Neural cell (in vitro differentiated cells): ENCODE measurements around the gene CADM1. TPM values are rescaled to one million over a fixed set of nuclear protein-coding genes. Genes with fewer than 3 reads are reported as not detected.

ENCODE experiments used
- H2AFZ ChIP-seq: fragments of 200-600, 300-800 bp; sonication (generic), shearing (Covaris generic); 2 replicates; pipeline ENCODE4 v1.6.0; 2014; ENCODE audit warnings: low read depth, mild to moderate bottlenecking, antibody characterized with exemption, low read length, moderate library complexity
- H3F3A ChIP-seq: fragments of 200-600 bp; shearing (Covaris generic); 2 replicates; pipeline ENCODE4 v1.6.1; 2016; ENCODE audit warnings: mild to moderate bottlenecking, moderate library complexity, mixed read lengths, antibody characterized with exemption, low read length; ENCODE audit not compliant: insufficient read depth, poor library complexity, severe bottlenecking
- H3K27ac ChIP-seq: fragments of 200-600, 300-800 bp; sonication (generic), shearing (Covaris generic); 2 replicates; pipeline ENCODE4 v1.5.1; 2014; ENCODE audit warnings: mild to moderate bottlenecking, low read length, moderate library complexity
- H3K27me3 ChIP-seq: fragments of 300-800, 200-600 bp; sonication (generic), shearing (Covaris generic); 2 replicates; pipeline ENCODE4 v1.6.0; 2014; ENCODE audit warnings: mild to moderate bottlenecking, low read depth, low read length, moderate library complexity; ENCODE audit not compliant: insufficient read depth
- H3K36me3 ChIP-seq: fragments of 300-800, 200-600 bp; sonication (generic), shearing (Covaris generic); 2 replicates; pipeline ENCODE4 v1.5.1; 2014; ENCODE audit warnings: mild to moderate bottlenecking, antibody characterized with exemption, low read length, moderate library complexity; ENCODE audit not compliant: insufficient read depth
- H3K4me2 ChIP-seq: fragments of 300-800, 200-600 bp; sonication (generic), shearing (Covaris generic); 2 replicates; pipeline ENCODE4 v1.6.0; 2014; ENCODE audit warnings: mild to moderate bottlenecking, low read length
- H3K4me3 ChIP-seq: fragments of 300-800, 200-600 bp; sonication (generic), shearing (Covaris generic); 2 replicates; pipeline ENCODE4 v1.5.1; 2014; ENCODE audit warnings: mild to moderate bottlenecking, low read length, moderate library complexity
- H3K79me2 ChIP-seq: fragments of 200-600 bp; shearing (Covaris generic); replicated peaks from 2 replicates; pipeline ENCODE4 v1.6.0; 2014; ENCODE audit warnings: mild to moderate bottlenecking, low read length, moderate library complexity; ENCODE audit not compliant: insufficient read depth
- H3K9ac ChIP-seq: fragments of 300-800, 200-600 bp; sonication (generic), shearing (Covaris generic); 2 replicates; pipeline ENCODE4 v1.6.1; 2016; ENCODE audit warnings: mild to moderate bottlenecking, low read length, mixed read lengths
- H3K9me2 ChIP-seq: fragments of 200-600 bp; shearing (Covaris generic); 2 replicates; pipeline ENCODE4 v1.6.1; 2016; ENCODE audit warnings: mild to moderate bottlenecking, low read length, mixed read lengths; ENCODE audit not compliant: insufficient read depth
- H3K9me3 ChIP-seq: fragments of 200-600, 300-800 bp; sonication (generic), shearing (Covaris generic); 2 replicates; pipeline ENCODE4 v1.6.1; 2016; ENCODE audit warnings: mild to moderate bottlenecking, mixed run types, low read length, moderate library complexity, mixed read lengths
- H4K20me1 ChIP-seq: fragments of 200-600 bp; shearing (Covaris generic); 2 replicates; pipeline ENCODE4 v1.6.1; 2016; ENCODE audit warnings: mild to moderate bottlenecking, mixed run types; ENCODE audit not compliant: insufficient read depth
- CTCF ChIP-seq: fragments of 450-650 bp; IDR thresholded peaks from 2 replicates; pipeline ENCODE4 v1.5.1; 2014; ENCODE audit warnings: antibody characterized with exemption, mild to moderate bottlenecking, moderate library complexity; ENCODE audit not compliant: poor library complexity, severe bottlenecking
- EP300 ChIP-seq: fragments of 450-650 bp; conservative IDR thresholded peaks from 2 replicates; pipeline ENCODE4 v1.6.1; 2014; ENCODE audit warnings: antibody characterized with exemption, mild to moderate bottlenecking, moderate library complexity; ENCODE audit not compliant: poor library complexity, severe bottlenecking
- EZH2 ChIP-seq: fragments of 200-600, 300-800 bp; shearing (Covaris generic), sonication (generic); IDR thresholded peaks from 2 replicates; pipeline ENCODE4 v1.6.1; 2014; ENCODE audit warnings: antibody characterized with exemption, low read length, borderline replicate concordance, mild to moderate bottlenecking; ENCODE audit not compliant: insufficient read depth, poor library complexity, severe bottlenecking
- MXI1 ChIP-seq: fragments of 450-650 bp; conservative IDR thresholded peaks from 2 replicates; pipeline ENCODE4 v1.6.1; 2014; ENCODE audit warnings: antibody characterized with exemption, mild to moderate bottlenecking; ENCODE audit not compliant: poor library complexity, severe bottlenecking
- POLR2AphosphoS5 ChIP-seq: IDR thresholded peaks from 2 replicates; pipeline ENCODE4 v1.6.1; 2012
- RAD21 ChIP-seq: fragments of 450-650 bp; conservative IDR thresholded peaks from 2 replicates; pipeline ENCODE4 v1.6.1; 2014; ENCODE audit warnings: antibody characterized with exemption, mild to moderate bottlenecking, moderate library complexity
- REST ChIP-seq: IDR thresholded peaks from 2 replicates; pipeline ENCODE4 v1.6.1; 2012; ENCODE audit warnings: borderline replicate concordance
- SMC3 ChIP-seq: fragments of 450-650 bp; conservative IDR thresholded peaks from 2 replicates; pipeline ENCODE4 v1.6.1; 2014; ENCODE audit warnings: antibody characterized with exemption, mild to moderate bottlenecking, moderate library complexity; ENCODE audit not compliant: poor library complexity
- TAF1 ChIP-seq: IDR thresholded peaks from 2 replicates; pipeline ENCODE4 v1.6.1; 2012; ENCODE audit warnings: low read depth
- polyA plus RNA-seq: library from polyadenylated mRNA; depleted of rRNA; stranded (reverse); fragments of >200 nt; gene quantifications from 2 replicates; pipeline ENCODE4 v1.2.3, GENCODE V29; 2014

The CADM1 gene
- polyA plus RNA-seq, 1 donor from 2014 or later = 92.1 TPM

- no peak overlapping the region for H3K9ac ChIP-seq
- H4K20me1 ChIP-seq = no peaks in the 10 kb centered on the region
- H3K4me3 ChIP-seq = no peak overlapping the region
- H3K9me2 ChIP-seq = no peaks in the 10 kb centered on the region
- TF ChIP-seq EP300 (no peak), RAD21 (no peak), EZH2 (no peak), POLR2AphosphoS5 (no peak), CTCF (no peak)
- H3K27me3 ChIP-seq = no peaks in the 10 kb centered on the region
- no peak overlapping the region for H3K4me2 ChIP-seq
- H3K36me3 ChIP-seq = no peaks in the 10 kb centered on the region
- no peaks in the 10 kb centered on the region for H3F3A ChIP-seq
- H3K27ac ChIP-seq = no peak overlapping the region
- no peak overlapping the region for H2AFZ ChIP-seq
- H3K9me3 ChIP-seq = no peaks in the 10 kb centered on the region
- H3K79me2 ChIP-seq = peaks cover 40% of the 10 kb centered on the region
Observed at GRCh38 chr11:115462757-115463156, 41.5 kb downstream of the CADM1 start.

GRCh38 chr11:115462004-115462541, 42.1 kb downstream of the CADM1 start:
- Histone ChIP-seq H3K36me3 (no peaks in the 10 kb centered on the region), H3K27me3 (no peaks in the 10 kb centered on the region), H3K9me2 (no peaks in the 10 kb centered on the region), H3K4me2 (no peak overlapping the region), H3F3A (no peaks in the 10 kb centered on the region), H2AFZ (no peak overlapping the region), H3K27ac (no peak overlapping the region), H3K79me2 (peaks cover 43% of the 10 kb centered on the region), H4K20me1 (no peaks in the 10 kb centered on the region), H3K9ac (no peak overlapping the region), H3K4me3 (no peak overlapping the region), H3K9me3 (no peaks in the 10 kb centered on the region)
- TF ChIP-seq EZH2 (no peak), SMC3 (no peak)

- Histone ChIP-seq H3K27me3 (no peaks in the 10 kb centered on the region), H3K4me2 (no peak overlapping the region), H3K36me3 (no peaks in the 10 kb centered on the region), H2AFZ (no peak overlapping the region), H3K79me2 (peaks cover 40% of the 10 kb centered on the region), H4K20me1 (no peaks in the 10 kb centered on the region), H3K4me3 (no peak overlapping the region), H3K27ac (no peak overlapping the region), H3K9me2 (no peaks in the 10 kb centered on the region), H3K9ac (no peak overlapping the region), H3F3A (no peaks in the 10 kb centered on the region), H3K9me3 (no peaks in the 10 kb centered on the region)
- TF ChIP-seq SMC3 (no peak), REST (no peak), EZH2 (no peak), CTCF (no peak), TAF1 (no peak), EP300 (no peak), MXI1 (no peak), POLR2AphosphoS5 (no peak), RAD21 (no peak)
Observed at GRCh38 chr11:115460512-115460911, 43.7 kb downstream of the CADM1 start.
